ENCODE data around the gene RDH16.

RDH16 gene

DNA sequence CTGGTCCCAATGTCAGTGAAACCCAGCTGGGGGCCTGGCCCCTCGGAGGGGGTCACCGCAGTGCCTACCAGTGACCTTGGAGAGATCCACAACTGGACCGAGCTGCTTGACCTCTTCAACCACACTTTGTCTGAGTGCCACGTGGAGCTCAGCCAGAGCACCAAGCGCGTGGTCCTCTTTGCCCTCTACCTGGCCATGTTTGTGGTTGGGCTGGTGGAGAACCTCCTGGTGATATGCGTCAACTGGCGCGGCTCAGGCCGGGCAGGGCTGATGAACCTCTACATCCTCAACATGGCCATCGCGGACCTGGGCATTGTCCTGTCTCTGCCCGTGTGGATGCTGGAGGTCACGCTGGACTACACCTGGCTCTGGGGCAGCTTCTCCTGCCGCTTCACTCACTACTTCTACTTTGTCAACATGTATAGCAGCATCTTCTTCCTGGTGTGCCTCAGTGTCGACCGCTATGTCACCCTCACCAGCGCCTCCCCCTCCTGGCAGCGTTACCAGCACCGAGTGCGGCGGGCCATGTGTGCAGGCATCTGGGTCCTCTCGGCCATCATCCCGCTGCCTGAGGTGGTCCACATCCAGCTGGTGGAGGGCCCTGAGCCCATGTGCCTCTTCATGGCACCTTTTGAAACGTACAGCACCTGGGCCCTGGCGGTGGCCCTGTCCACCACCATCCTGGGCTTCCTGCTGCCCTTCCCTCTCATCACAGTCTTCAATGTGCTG is 38.0 kb upstream of the RDH16 start:
- no peaks in the 10 kb centered on the region for H4K20me1 ChIP-seq (ENCODE audit: insufficient read depth)

DNA sequence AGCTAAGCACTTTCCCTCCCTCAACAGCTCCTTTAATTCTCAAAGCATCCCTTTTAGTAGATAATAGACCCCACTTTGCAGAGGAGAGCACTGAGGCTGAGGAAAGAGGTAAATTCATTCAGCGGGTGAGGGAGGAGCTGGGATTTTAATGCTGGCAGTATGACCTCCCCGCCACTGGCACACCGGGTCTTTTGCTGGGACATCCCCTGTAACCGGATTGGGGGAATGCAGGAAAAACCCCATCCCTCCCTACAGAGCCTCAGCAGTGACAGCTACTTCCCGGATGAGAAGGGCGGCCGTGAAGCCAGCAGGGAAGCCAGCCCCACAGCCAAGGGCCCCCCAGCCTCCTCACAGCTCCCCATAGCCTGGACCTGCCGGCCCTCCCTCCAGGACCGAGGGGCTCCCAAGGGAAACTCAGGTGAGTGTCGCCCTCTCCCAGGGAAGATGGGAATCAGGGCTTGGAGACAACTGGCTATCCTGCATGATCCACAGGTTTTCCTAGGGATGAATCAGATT is 36.9 kb upstream of the RDH16 start:
- H3K36me3 ChIP-seq (ENCODE audit: insufficient read depth) = no peaks in the 10 kb centered on the region
- no peaks in the 10 kb centered on the region for H4K20me1 ChIP-seq (ENCODE audit: insufficient read depth)
- H3K4me3 ChIP-seq (IDR thresholded peaks at IDR 0.05; ENCODE audit: insufficient read depth, low read depth, low read length) = no peak overlapping the region
- H3K27ac ChIP-seq = no peak overlapping the region
- no peak overlapping the region for H2AFZ ChIP-seq (ENCODE audit: low read depth)
- H3K4me1 ChIP-seq (ENCODE audit: low read depth, poor library complexity, severe bottlenecking) = peaks cover 31% of the 10 kb centered on the region
- H3K27me3 ChIP-seq (ENCODE audit: insufficient read depth, low read depth) = no peaks in the 10 kb centered on the region
- no peak overlapping the region for H3K4me2 ChIP-seq
- TF ChIP-seq, protein P1, sequence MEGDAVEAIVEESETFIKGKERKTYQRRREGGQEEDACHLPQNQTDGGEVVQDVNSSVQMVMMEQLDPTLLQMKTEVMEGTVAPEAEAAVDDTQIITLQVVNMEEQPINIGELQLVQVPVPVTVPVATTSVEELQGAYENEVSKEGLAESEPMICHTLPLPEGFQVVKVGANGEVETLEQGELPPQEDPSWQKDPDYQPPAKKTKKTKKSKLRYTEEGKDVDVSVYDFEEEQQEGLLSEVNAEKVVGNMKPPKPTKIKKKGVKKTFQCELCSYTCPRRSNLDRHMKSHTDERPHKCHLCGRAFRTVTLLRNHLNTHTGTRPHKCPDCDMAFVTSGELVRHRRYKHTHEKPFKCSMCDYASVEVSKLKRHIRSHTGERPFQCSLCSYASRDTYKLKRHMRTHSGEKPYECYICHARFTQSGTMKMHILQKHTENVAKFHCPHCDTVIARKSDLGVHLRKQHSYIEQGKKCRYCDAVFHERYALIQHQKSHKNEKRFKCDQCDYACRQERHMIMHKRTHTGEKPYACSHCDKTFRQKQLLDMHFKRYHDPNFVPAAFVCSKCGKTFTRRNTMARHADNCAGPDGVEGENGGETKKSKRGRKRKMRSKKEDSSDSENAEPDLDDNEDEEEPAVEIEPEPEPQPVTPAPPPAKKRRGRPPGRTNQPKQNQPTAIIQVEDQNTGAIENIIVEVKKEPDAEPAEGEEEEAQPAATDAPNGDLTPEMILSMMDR (conservative IDR thresholded peaks at IDR 0.05; ENCODE audit: low read depth, low read length) = no peak
- no peak overlapping the region for H3K9ac ChIP-seq
- H3K79me2 ChIP-seq (ENCODE audit: insufficient read depth, low read depth) = 0 out of 2 replicates have a peak, but pooled peaks cover 8% of the 10 kb centered on the region

More for the DNA sequence above, 38.0 kb upstream of the RDH16 start:
- TF ChIP-seq, protein P1 (conservative IDR thresholded peaks at IDR 0.05; ENCODE audit: low read depth, low read length) = no peak
- Histone ChIP-seq H3K4me3 (IDR thresholded peaks at IDR 0.05; ENCODE audit: insufficient read depth, low read depth, low read length) (no peak overlapping the region), H3K4me1 (ENCODE audit: low read depth, poor library complexity, severe bottlenecking) (peaks cover 41% of the 10 kb centered on the region), H3K9ac (no peak overlapping the region), H3K36me3 (ENCODE audit: insufficient read depth) (no peaks in the 10 kb centered on the region), H3K27me3 (ENCODE audit: insufficient read depth, low read depth) (no peaks in the 10 kb centered on the region), H2AFZ (ENCODE audit: low read depth) (no peak overlapping the region), H3K79me2 (ENCODE audit: insufficient read depth, low read depth) (peaks cover 15% of the 10 kb centered on the region; the same call in 1 of the 2 replicates), H3K4me2 (no peak overlapping the region), H3K27ac (no peak overlapping the region)

DNA sequence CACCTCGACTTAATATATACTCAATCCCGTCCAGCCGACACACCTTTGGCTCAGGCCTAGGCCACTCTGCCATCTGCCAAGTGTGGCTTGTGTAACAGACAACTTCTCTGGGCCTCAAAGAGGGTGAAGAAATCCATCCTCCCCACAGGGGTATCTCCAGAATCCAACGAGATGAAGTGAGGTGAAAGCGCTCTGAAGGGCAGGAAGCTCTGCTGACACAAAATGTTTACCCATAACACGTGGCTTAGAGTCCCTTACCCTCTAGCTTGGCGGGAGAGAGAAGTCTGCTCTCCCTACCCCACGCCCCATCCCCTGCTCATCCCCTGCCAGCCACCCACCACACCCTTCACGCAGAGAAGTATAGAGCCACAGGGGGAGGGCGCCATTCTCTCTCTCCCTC is 35.9 kb upstream of the RDH16 start:
- Histone ChIP-seq H3K27ac (no peak overlapping the region), H3K4me3 (IDR thresholded peaks at IDR 0.05; ENCODE audit: insufficient read depth, low read depth, low read length) (no peak overlapping the region)

DNA sequence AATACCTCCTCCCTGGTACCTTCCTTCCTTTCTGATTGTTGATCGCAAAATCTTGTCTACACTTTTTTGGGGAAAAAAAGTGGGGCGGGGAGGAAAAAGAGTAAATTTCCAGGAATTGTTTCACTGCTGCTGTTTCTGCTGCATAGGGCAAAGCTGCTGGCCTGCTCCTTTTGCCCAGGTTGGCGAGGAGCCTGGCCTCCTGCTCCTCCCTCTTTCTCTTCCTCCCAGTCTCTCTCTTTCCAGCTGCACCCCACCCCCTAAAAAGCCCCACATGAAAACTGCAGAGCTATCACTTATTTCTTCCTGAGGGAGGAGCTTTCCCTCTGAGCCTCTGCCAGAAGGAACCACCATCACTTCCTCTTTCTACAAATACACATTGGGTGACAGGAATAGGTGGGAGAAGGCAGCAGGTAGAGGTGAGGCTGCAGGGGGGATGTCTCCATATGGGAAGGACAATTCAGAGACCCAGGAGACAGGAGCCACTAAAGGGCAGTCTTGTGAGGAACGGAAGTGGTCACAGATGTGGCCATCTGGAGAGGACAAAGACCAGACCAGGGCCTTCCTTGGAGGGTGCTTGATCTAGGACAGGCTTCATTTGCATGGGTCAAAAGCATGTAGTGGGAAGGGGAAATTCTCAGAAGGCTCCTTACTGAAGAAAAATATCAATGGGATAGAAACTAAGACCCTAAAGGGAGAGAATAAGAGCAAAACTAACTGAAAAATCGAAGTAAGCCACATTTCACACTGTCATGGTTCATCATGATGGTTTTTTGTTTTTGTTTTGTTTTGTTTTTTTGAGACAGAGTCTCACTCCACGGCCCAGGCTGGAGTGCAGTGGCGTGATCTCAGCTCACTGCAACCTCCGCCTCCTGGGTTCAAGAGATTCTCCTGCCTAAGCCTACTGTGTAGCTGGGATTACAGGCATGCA is 34.2 kb upstream of the RDH16 start:
- Histone ChIP-seq H3K27ac (peak overlapping the region; percentile 1; the same call in 1 of the 2 replicates), H2AFZ (ENCODE audit: low read depth) (peak overlapping the region; percentile 20; the same call in 1 of the 2 replicates)

More for the DNA sequence above, 35.9 kb upstream of the RDH16 start:
- no peak overlapping the region for H3K4me2 ChIP-seq
- 0 out of 2 replicates have a peak, but pooled peaks cover 4% of the 10 kb centered on the region for H3K79me2 ChIP-seq (ENCODE audit: insufficient read depth, low read depth)
- H3K36me3 ChIP-seq (ENCODE audit: insufficient read depth) = no peaks in the 10 kb centered on the region
- no peak overlapping the region for H2AFZ ChIP-seq (ENCODE audit: low read depth)
- H4K20me1 ChIP-seq (ENCODE audit: insufficient read depth) = no peaks in the 10 kb centered on the region
- H3K9ac ChIP-seq = no peak overlapping the region
- no peaks in the 10 kb centered on the region for H3K27me3 ChIP-seq (ENCODE audit: insufficient read depth, low read depth)
- TF ChIP-seq, protein P1 (conservative IDR thresholded peaks at IDR 0.05; ENCODE audit: low read depth, low read length) = no peak
- H3K4me1 ChIP-seq (ENCODE audit: low read depth, poor library complexity, severe bottlenecking) = peaks cover 22% of the 10 kb centered on the region

More for the DNA sequence above, 34.2 kb upstream of the RDH16 start:
- peaks cover 22% of the 10 kb centered on the region for H3K4me1 ChIP-seq (ENCODE audit: low read depth, poor library complexity, severe bottlenecking)
- no peak overlapping the region for H3K4me3 ChIP-seq (IDR thresholded peaks at IDR 0.05; ENCODE audit: insufficient read depth, low read depth, low read length)
- H3K9ac ChIP-seq = no peak overlapping the region; the same call in 1 of the 2 replicates
- no peaks in the 10 kb centered on the region for H3K79me2 ChIP-seq (ENCODE audit: insufficient read depth, low read depth)
- no peaks in the 10 kb centered on the region for H3K36me3 ChIP-seq (ENCODE audit: insufficient read depth)
- TF ChIP-seq, protein P1 (conservative IDR thresholded peaks at IDR 0.05; ENCODE audit: low read depth, low read length) = no peak
- H3K27me3 ChIP-seq (ENCODE audit: insufficient read depth, low read depth) = no peaks in the 10 kb centered on the region
- H3K4me2 ChIP-seq = peak overlapping the region; percentile 24
- no peaks in the 10 kb centered on the region for H4K20me1 ChIP-seq (ENCODE audit: insufficient read depth)
